Measurements from ENCODE around the gene ZNF429.
"Not testable (repeated sequence)": the region's sequence is repeated elsewhere in the genome, so short reads cannot be mapped to it uniquely, and the experiment has no call there.

Gene ZNF429

DNA sequence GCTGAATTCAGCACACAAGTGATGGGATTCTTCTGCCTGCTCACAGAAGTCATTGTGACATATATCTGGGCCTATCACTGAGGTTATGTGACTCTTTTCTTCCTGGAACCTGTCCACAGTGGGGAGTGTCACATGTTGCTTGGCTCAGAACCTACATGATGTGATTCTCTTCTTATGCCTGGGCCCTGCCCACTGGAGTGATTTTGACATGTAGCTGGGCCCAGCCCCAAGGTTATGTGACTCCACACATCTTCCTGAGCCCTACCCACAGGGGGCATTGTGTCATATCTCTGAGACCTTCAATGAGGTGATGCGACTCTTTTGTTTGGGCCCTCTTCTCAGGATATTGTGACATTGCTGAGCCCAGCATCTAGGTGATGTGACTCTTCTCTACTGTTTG is 17.4 kb upstream of the ZNF429 start:
- TF ChIP-seq, protein P1, sequence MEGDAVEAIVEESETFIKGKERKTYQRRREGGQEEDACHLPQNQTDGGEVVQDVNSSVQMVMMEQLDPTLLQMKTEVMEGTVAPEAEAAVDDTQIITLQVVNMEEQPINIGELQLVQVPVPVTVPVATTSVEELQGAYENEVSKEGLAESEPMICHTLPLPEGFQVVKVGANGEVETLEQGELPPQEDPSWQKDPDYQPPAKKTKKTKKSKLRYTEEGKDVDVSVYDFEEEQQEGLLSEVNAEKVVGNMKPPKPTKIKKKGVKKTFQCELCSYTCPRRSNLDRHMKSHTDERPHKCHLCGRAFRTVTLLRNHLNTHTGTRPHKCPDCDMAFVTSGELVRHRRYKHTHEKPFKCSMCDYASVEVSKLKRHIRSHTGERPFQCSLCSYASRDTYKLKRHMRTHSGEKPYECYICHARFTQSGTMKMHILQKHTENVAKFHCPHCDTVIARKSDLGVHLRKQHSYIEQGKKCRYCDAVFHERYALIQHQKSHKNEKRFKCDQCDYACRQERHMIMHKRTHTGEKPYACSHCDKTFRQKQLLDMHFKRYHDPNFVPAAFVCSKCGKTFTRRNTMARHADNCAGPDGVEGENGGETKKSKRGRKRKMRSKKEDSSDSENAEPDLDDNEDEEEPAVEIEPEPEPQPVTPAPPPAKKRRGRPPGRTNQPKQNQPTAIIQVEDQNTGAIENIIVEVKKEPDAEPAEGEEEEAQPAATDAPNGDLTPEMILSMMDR (conservative IDR thresholded peaks at IDR 0.05; ENCODE audit: low read length): no peak
- H3K4me3 ChIP-seq (ENCODE audit: low read length): no peak overlapping the region
- DNase-seq (ENCODE audit: low read depth): no peak

DNA sequence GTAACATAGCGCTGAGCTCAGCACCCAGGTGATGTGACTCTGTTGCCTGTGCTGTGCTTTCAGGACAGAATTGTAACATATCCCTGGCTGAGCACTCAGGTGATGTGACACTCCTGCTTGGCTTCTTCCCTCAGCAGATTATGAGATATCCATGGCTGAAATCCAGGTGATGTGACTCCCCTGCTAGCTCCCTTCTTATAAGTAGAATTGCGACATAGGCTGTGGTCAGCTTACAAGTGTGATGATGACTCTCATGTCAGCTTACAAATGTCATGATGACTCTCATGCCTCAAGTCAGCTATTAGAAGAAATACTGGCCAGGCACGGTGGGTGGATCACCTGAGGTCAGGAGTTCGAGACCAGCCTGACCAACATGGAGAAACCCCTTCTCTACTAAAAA is 14.3 kb upstream of the ZNF429 start:
- TF ChIP-seq, protein P1 (conservative IDR thresholded peaks at IDR 0.05; ENCODE audit: low read length): no peak
- no peak overlapping the region for H3K4me3 ChIP-seq (ENCODE audit: low read length)
- no peak for DNase-seq (ENCODE audit: low read depth)

DNA sequence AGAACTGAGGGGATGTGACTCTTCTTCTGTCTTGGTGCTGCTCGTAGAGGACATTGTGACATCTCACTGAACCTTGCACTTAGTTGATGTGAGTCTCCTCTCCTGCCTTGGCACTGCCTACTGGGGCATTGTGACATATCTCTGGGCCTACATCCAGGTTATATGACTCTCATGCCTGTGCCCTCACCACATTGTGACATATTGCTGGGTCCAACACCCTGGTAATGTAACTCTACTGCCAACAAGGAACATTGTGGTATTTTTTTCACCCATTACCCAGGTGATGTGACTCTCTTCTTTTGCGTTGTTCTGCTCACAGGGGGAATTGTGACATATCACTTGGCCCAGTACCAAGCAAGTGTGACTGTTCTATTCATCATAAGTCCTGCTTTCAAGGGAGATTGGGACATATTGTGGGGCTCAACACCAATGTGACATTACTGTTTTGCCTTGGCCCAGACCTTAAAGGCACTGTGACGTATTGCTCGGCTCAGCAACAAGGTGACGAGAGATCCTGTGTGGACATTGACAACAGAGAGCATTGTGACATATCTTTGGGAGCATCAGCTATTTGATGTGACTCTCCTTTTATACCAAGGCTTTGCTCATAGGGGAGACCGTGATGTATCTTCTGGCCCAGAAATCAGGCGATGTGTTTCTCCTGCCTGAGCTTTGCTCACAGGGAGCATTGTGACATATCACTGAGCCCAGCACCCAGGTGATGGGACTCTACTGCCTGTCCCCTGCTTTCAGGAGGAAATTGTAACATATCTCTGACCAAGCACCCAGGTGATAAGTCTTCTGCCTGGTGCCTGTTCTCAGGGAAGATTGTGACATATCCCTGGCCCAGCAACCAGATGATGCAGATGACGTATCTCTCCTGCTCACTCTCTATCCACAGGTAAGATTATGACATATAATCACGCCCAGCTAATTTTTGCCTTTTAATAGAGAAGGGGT is 12.2 kb upstream of the ZNF429 start:
- DNase-seq (ENCODE audit: low read depth): no peak
- TF ChIP-seq, protein P1 (conservative IDR thresholded peaks at IDR 0.05; ENCODE audit: low read length): no peak
- H3K4me3 ChIP-seq (ENCODE audit: low read length): no peak overlapping the region

DNA sequence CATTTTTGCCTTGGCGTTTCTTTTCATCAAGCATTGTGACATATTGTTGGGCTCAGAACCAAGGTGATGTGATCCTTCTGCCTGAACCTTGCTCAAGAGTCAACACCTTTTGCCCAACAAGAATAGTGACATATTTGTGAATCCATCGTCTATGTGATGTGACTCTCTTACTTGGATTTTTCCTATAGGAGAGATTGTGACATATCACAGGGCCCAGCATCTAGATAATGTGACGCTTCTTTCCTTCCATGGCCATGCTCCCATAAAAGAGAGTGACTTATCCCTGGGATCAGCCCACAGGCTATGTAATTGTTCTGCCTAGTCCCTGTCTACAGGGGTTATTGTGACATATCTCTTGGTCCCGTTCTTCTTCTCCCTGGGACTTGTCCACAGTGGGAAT is 8.5 kb upstream of the ZNF429 start:
- TF ChIP-seq, protein P1 (conservative IDR thresholded peaks at IDR 0.05; ENCODE audit: low read length): no peak
- no peak for DNase-seq (ENCODE audit: low read depth)
- no peak overlapping the region for H3K4me3 ChIP-seq (ENCODE audit: low read length)

DNA sequence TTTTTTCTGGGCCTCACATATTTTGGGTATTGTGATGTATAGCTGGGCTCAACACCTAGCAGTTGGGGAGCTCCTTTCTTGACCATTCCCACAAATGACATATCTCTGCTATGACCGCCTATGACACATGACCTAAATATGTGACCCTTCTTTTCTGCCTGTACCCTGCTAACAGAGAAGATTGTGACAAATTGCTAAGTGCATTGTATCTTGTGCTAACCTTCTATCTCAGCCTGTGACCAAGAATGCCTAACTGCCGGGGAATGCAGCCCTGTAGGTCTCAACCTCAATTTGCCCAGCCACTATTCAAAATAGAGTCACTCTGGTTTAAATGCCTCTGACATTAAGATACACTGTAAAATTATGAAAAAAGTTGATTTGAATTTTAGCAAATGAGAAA is 6.8 kb upstream of the ZNF429 start:
- DNase-seq (ENCODE audit: low read depth): no peak
- H3K4me3 ChIP-seq (ENCODE audit: low read length): no peak overlapping the region
- TF ChIP-seq, protein P1 (conservative IDR thresholded peaks at IDR 0.05; ENCODE audit: low read length): no peak

DNA sequence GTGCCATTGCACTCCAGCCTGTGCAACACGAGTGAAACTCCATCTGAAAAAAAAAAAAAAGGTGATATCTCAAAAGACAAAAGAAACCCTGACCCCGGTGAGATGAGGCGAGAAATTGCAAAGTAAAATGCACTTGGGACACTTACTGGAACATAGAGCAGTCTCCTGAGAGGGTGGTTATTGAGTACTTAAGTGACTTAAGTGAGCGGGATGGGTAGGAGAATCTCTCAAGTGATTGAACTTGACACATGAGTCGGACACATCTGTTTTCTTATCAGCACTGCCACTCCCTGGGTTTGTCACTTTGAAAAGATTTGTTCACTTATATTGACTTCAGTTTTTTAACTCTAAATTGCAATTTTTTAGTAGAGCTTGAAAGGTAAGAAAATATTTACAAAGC is 2.8 kb downstream of the ZNF429 start:
- DNase-seq (ENCODE audit: low read depth): no peak
- TF ChIP-seq, protein P1 (conservative IDR thresholded peaks at IDR 0.05; ENCODE audit: low read length): no peak
- no peak overlapping the region for H3K4me3 ChIP-seq (ENCODE audit: low read length)

DNA sequence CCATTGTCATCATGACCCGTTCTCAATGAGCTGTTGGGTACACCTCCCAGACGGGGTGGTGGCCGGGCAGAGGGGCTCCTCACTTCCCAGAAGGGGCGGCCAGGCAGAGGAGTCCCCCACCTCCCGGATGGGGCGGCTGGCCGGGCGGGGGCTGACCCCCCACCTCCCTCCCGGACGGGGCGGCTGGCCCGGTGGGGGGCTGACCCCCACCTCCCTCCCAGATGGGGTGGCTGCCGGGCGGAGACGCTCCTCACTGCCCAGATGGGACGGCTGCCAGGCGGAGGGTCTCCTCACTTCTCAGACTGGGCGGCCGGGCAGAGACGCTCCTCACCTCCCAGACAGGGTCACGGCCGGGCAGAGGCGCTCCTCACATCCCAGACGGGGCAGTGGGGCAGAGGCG is 5.7 kb downstream of the ZNF429 start:
- H3K4me3 ChIP-seq (ENCODE audit: low read length); DNase-seq (ENCODE audit: low read depth): not testable (repeated sequence)

DNA sequence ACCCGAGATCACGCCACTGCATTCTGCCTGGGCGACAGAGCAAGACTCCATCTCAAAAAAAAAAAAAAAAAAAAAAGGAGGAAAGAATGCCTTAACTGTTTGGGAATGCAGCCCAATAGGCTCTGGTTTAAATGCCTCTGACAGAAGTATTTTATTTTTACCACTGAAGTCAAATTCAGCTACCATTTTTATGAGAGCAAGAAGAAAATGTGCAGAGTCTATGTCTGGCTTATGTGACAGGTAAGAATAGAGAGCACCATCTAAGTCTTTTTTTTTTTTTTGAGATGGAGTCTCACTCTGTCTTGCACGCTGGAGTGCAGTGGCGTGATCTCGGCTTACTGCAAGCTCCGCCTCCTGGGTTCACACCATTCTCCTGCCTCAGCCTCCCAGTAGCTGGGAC is 7.2 kb downstream of the ZNF429 start:
- DNase-seq (ENCODE audit: low read depth); H3K4me3 ChIP-seq (ENCODE audit: low read length): not testable (repeated sequence)

Data from AG10803 (cell line).